GM10248 (cell line): Measurements from ENCODE around the gene PMM2.
"Not testable (repeated sequence)": the region's sequence is repeated elsewhere in the genome, so short reads cannot be mapped to it uniquely, and the experiment has no call there.

Experiments used
- CTCF ChIA-PET: fragments of 300-600 bp; sonication (Branson Sonifier 250); formaldehyde crosslinking; extraction: SDS; loops from one replicate; lab custom pipeline; 2021; ENCODE audit warnings: antibody characterized with exemption; lab: Yijun Ruan, JAX
- POLR2A ChIA-PET: fragments of 350-650 bp; sonication (Branson Sonifier 250); formaldehyde crosslinking; extraction: SDS; loops from one replicate; lab custom pipeline; 2020; ENCODE audit warnings: antibody characterized with exemption; lab: Yijun Ruan, JAX
- DNase-seq: peaks from one replicate; pipeline ENCODE4 v3.0.0; 2012; ENCODE audit errors: extremely low spot score
- TF ChIP-seq, protein P1 (sequence below): IDR thresholded peaks from 2 replicates; pipeline ENCODE4 v1.5.1; 2012; ENCODE audit warnings: mild to moderate bottlenecking, low read depth; ENCODE audit errors: extremely low read depth, missing control alignments, control extremely low read depth

PMM2 gene

DNA sequence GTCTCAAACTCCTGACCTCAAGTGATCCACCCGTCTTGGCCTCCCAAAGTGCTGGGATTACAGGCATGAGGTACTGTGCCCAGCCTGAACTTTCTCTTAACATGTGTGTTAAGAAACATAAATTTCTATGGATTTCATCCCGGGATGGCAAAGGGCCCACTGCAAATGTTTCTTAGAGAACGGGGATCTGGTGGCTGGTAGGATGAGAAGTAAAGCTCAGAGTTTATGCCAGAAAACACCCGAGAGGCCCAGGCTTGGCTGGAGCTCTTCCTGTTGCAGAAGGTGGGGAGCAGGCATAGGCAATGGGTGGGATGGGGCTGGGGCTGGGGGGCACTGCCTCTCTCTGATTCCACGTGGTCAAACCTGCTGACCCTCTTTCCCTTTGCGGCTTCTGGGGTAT is 76.7 kb downstream of the PMM2 start:
- TF ChIP-seq, protein P1, sequence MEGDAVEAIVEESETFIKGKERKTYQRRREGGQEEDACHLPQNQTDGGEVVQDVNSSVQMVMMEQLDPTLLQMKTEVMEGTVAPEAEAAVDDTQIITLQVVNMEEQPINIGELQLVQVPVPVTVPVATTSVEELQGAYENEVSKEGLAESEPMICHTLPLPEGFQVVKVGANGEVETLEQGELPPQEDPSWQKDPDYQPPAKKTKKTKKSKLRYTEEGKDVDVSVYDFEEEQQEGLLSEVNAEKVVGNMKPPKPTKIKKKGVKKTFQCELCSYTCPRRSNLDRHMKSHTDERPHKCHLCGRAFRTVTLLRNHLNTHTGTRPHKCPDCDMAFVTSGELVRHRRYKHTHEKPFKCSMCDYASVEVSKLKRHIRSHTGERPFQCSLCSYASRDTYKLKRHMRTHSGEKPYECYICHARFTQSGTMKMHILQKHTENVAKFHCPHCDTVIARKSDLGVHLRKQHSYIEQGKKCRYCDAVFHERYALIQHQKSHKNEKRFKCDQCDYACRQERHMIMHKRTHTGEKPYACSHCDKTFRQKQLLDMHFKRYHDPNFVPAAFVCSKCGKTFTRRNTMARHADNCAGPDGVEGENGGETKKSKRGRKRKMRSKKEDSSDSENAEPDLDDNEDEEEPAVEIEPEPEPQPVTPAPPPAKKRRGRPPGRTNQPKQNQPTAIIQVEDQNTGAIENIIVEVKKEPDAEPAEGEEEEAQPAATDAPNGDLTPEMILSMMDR: no peak
- ChIA-PET CTCF (interaction anchor here (0.9 to 10.1 kb wide), 5 partner anchors 10 to 307 kb away, joined by 3 to 165 read pairs (median 6); partner anchors contain the start of gene LITAFD), POLR2A (no interaction called here)
- no peak for DNase-seq

DNA sequence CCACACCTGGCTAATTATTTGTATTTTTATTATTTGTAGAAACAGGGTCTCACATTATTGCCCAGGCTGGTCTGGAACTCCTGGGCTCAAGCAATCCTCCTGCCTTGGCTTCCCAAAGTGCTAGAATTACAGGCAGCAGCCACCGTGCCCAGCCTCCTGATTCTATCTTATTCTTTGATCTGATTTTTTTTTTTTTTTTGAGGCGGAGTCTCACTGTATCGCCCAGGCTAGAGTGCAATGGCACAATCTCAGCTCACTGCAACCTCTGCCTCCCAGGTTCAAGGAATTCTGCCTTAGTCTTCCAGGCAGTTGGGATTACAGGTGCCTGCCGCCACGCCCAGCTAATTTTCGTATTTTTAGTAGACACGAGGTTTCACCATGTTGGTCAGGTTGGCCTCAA is 77.7 kb downstream of the PMM2 start:
- POLR2A ChIA-PET: not testable (repeated sequence)

GRCh38 chr16:8877894-8878522 is 80.4 kb downstream of the PMM2 start:
- DNase-seq: no peak
- POLR2A ChIA-PET: no interaction called here

More for the DNA sequence above, 77.7 kb downstream of the PMM2 start:
- not testable (repeated sequence) for DNase-seq
- CTCF ChIA-PET: interaction anchor here (10.1 kb wide), 1 partner anchor 10 kb away, joined by 165 read pairs; the partner anchor contains the start of gene LITAFD

GRCh38 chr16:8878523-8878911 is 80.9 kb downstream of the PMM2 start:
- DNase-seq: no peak
- TF ChIP-seq, protein P1: no peak
- CTCF ChIA-PET: interaction anchor here (0.9 to 14.8 kb wide), 8 partner anchors 7 to 309 kb away, joined by 3 to 165 read pairs (median 10); partner anchors contain the start of genes ABAT and CARHSP1
- POLR2A ChIA-PET: no interaction called here

More at GRCh38 chr16:8877894-8878522, 80.4 kb downstream of the PMM2 start:
- CTCF ChIA-PET: interaction anchor here (0.9 to 14.8 kb wide), 6 partner anchors 6 to 308 kb away, joined by 3 to 165 read pairs (median 16); partner anchors contain the start of genes ABAT and CARHSP1
- TF ChIP-seq, protein P1: no peak

DNA sequence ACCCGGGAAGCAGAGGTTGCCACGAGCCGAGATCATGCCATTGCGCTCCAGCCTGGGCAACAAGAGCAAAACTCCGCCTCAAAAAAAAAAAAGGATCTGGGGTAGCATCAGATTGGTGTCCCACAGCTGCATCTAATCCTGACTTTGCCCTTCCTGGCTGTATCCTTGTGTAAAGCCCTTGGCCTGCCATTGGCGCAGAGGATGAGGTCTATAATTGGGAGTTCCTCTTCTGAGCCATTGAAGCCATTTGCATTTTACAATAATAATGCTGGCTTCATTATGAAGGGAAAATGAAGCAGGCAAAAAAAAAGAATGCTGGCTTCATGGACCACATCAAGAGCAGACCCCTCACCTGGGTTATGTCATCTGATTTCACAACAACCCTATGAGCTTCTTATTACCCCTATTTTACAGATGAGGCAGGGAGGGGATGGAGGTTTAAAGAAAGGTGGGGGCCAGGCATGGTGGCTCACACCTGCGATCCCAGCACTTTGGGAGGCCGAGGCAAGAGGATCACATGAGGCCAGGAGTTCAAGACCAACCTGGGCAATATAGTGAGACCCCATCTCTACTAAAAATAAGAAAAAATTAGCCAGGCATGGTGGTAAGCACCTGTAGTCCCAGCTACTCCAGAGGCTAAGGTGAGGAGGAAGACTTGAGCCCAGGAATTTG is 83.3 kb downstream of the PMM2 start:
- TF ChIP-seq, protein P1: no peak
- ChIA-PET CTCF (interaction anchor here (0.8 to 14.8 kb wide), 39 partner anchors 9 to 311 kb away, joined by 3 to 165 read pairs (median 5); partner anchors contain the start of genes ABAT, CARHSP1, PMM2 and TMEM186), POLR2A (no interaction called here)
- no peak for DNase-seq

DNA sequence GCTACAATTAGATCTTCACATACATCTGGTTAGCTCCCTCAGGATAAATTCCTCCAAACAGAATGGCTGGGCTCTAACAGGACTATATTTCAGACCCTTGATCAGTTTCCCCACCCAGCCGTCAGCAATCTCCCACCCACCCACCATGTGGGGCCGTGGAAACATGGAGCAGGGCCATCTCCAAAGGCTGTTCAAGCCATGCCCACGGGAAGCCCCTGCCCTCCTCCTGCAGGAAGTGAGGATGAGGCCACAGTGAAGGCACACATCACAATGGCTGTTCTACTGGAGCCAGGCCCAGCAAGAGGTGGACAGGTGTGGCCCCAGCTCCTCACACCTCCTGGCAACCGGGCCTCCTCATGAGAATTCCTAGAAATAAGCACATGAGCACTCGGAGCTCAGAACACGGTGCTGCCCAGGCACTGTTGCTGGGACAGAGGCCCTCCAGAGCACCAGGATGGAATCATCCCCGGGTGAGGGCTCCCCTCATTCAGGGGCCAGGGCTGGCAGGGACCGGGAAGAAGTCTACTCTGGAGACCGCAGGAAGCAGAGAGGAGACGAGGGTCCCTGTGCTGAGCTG is 84.5 kb downstream of the PMM2 start, which contains the start of gene LITAFD:
Gene LITAFD, plus strand, starts transcription at position 311 of the 577 bp plus-strand sequence. CDS start 2,005 bp downstream, outside the sequence.
- TF ChIP-seq, protein P1: no peak
- no peak for DNase-seq
- CTCF ChIA-PET: interaction anchor here (0.9 to 14.8 kb wide), 6 partner anchors 8 to 312 kb away, joined by 3 to 165 read pairs (median 44); partner anchors contain the start of gene CARHSP1
- POLR2A ChIA-PET: no interaction called here
